Gastroesophageal sphincter (tissue), 2 donors: ENCODE measurements around the gene TTLL3.

Experiments used
- EP300 ChIP-seq: sonication (generic); formaldehyde crosslinking; IDR thresholded peaks from one replicate; pipeline ENCODE4 v1.6.1; 2017; ENCODE audit warnings: antibody characterized with exemption, mild to moderate bottlenecking
- POLR2AphosphoS5 ChIP-seq: sonication (generic); formaldehyde crosslinking; IDR thresholded peaks from one replicate; pipeline ENCODE4 v1.6.1; 2017; ENCODE audit warnings: antibody characterized with exemption

GRCh38 chr3:9786825-9787669 lies 23.0 kb upstream of the TTLL3 start:
- TF ChIP-seq EP300: no peak
- TF ChIP-seq POLR2AphosphoS5: no peak
